ENCODE results near the gene TMEM266. TPM values are rescaled to one million over a fixed set of nuclear protein-coding genes. Genes with fewer than 3 reads are reported as not detected.

TMEM266 gene
- total RNA-seq, 2 experiments from 2014 or later, result not detected

- Mint-ChIP-seq H3K27me3 (no peaks in the 10 kb centered on the region), H3K9me3 (no peaks in the 10 kb centered on the region), H3K4me3 (no peak overlapping the region), H3K4me1 (ENCODE audit: low read depth) (no peaks in the 10 kb centered on the region), H3K36me3 (ENCODE audit: low read depth) (peaks cover 68% of the 10 kb centered on the region), H3K27ac (no peak overlapping the region)
- Histone ChIP-seq H3K9me3 (ENCODE audit: control insufficient read depth in 1 of 2, insufficient read depth in 1 of 2, low read length in 2 of 2) (no peaks in the 10 kb centered on the region), H3K4me1 (ENCODE audit: insufficient read depth, low read length) (no peaks in the 10 kb centered on the region), H3K36me3 (ENCODE audit: insufficient read depth, low read length) (peaks cover 31% of the 10 kb centered on the region), H3K27me3 (ENCODE audit: control insufficient read depth in 1 of 2, insufficient read depth in 2 of 2, low read length in 2 of 2) (no peaks in the 10 kb centered on the region), H3K4me3 (ENCODE audit: low read length) (no peak overlapping the region), H3K27ac (ENCODE audit: low read depth in 1 of 2, low read length in 2 of 2) (no peak overlapping the region)
- ATAC-seq (ENCODE audit: poor library complexity) (no peak), DNase-seq (no peak)
- no peak for TF ChIP-seq CTCF (IDR thresholded peaks at IDR 0.05)
- ChIA-PET CTCF (no interaction called here), POLR2A (interaction anchor here (0.7 kb wide), 1 partner anchor 1457 kb away, joined by 3 read pairs; no protein-coding TSS in a partner anchor)
- intact Hi-C loops (cut with DNase I, micrococcal nuclease), result no loop called here
Measured at GRCh38 chr15:76223521-76223920, 163.7 kb downstream of the TMEM266 start.

DNA sequence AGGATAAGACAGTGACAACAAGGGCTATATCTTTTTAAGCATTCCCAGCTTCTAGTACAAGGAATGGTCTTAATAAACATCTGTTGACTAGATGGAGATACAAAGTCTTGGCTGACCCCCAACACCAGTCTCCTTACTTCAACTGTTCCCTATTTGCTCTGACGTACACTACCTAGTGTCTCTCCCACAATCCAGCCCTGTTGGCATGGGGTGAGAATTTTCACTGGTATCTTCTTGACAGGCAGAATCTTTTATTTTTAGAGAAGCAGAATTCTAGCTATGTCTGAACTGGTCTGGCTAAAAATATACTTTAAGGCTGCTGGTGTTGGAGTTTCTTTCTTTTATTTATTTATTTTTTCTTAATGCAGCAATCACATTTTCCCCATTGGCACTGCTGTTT lies 169.5 kb downstream of the TMEM266 start:
- Histone ChIP-seq H3K4me3 (ENCODE audit: low read length) (no peak overlapping the region), H3K4me1 (ENCODE audit: insufficient read depth, low read length) (no peaks in the 10 kb centered on the region), H3K27ac (ENCODE audit: low read depth in 1 of 2, low read length in 2 of 2) (no peak overlapping the region), H3K27me3 (ENCODE audit: control insufficient read depth in 1 of 2, insufficient read depth in 2 of 2, low read length in 2 of 2) (no peaks in the 10 kb centered on the region), H3K36me3 (ENCODE audit: insufficient read depth, low read length) (peaks cover 40% of the 10 kb centered on the region), H3K9me3 (ENCODE audit: control insufficient read depth in 1 of 2, insufficient read depth in 1 of 2, low read length in 2 of 2) (no peaks in the 10 kb centered on the region)
- Mint-ChIP-seq H3K4me3 (no peak overlapping the region), H3K9me3 (no peaks in the 10 kb centered on the region), H3K4me1 (ENCODE audit: low read depth) (no peaks in the 10 kb centered on the region), H3K36me3 (ENCODE audit: low read depth) (peaks cover 48% of the 10 kb centered on the region), H3K27me3 (no peaks in the 10 kb centered on the region), H3K27ac (no peak overlapping the region)
- ATAC-seq (ENCODE audit: poor library complexity) (no peak), DNase-seq (no peak)
- intact Hi-C loops (cut with DNase I, micrococcal nuclease), result no loop called here
- ChIA-PET CTCF (interaction anchor here (0.8 kb wide), 1 partner anchor 10 kb away, joined by 3 read pairs; no protein-coding TSS in a partner anchor), POLR2A (no interaction called here)
- TF ChIP-seq CTCF (IDR thresholded peaks at IDR 0.05), result no peak

DNA sequence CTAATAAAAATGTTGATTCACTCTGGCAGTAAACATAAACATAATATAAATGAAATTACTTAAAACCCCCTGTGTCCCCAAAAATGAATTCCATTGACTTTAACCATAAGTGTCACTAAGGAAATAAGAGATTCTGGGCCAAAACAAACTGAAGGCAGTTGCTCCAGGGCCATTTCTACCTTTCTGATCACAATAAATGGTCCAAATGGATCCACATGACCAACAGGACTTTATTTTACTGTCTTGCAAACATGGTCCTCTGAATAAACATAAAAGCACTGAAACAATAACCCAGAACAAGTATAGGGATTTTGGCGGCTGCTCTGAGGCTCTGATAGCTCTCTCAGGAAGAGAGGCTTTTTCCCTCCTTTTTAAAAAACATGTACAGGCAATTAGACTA lies 174.1 kb downstream of the TMEM266 start:
- no peak for ATAC-seq (ENCODE audit: poor library complexity)
- H3K4me3 Mint-ChIP-seq, result no peak overlapping the region
- no peak for TF ChIP-seq CTCF (IDR thresholded peaks at IDR 0.05)
- CTCF ChIA-PET, result no interaction called here
- H3K36me3 Mint-ChIP-seq (ENCODE audit: low read depth), result peaks cover 27% of the 10 kb centered on the region
- H3K27me3 Mint-ChIP-seq, result no peaks in the 10 kb centered on the region
- Histone ChIP-seq H3K4me1 (ENCODE audit: insufficient read depth, low read length) (no peaks in the 10 kb centered on the region), H3K4me3 (ENCODE audit: low read length) (no peak overlapping the region), H3K36me3 (ENCODE audit: insufficient read depth, low read length) (peaks cover 18% of the 10 kb centered on the region), H3K27me3 (ENCODE audit: control insufficient read depth in 1 of 2, insufficient read depth in 2 of 2, low read length in 2 of 2) (no peaks in the 10 kb centered on the region), H3K27ac (ENCODE audit: low read depth in 1 of 2, low read length in 2 of 2) (no peak overlapping the region), H3K9me3 (ENCODE audit: control insufficient read depth in 1 of 2, insufficient read depth in 1 of 2, low read length in 2 of 2) (no peaks in the 10 kb centered on the region)
- H3K4me1 Mint-ChIP-seq (ENCODE audit: low read depth), result no peaks in the 10 kb centered on the region
- DNase-seq, result no peak
- POLR2A ChIA-PET, result no interaction called here
- no peak overlapping the region for H3K27ac Mint-ChIP-seq
- intact Hi-C loops (cut with DNase I, micrococcal nuclease), result loop anchor here in 1 of 2 experiments (10.0 kb wide), 1 partner anchor 501 kb away; no protein-coding TSS in a partner anchor
- no peaks in the 10 kb centered on the region for H3K9me3 Mint-ChIP-seq

Data from CD4-positive, alpha-beta T cell (primary cell).